Keratinocyte (primary cell): ENCODE measurements around the gene SHFL. TPM values are rescaled to one million over a fixed set of nuclear protein-coding genes. Genes with fewer than 3 reads are reported as not detected.

Source experiments
- DNase-seq: peaks from one replicate; pipeline ENCODE4 v3.0.0-alpha.2; 2011; ENCODE audit warnings: low read depth, missing footprints, low spot score
- FAIRE-seq: peaks from 2 replicates; lab custom pipeline; 2011; peaks lifted over from hg19 to GRCh38; lab: Jason Lieb, UNC
- H2AFZ ChIP-seq: 2 replicates; pipeline ENCODE4 v1.6.0; 2012; ENCODE audit warnings: low read length, control low read depth, inconsistent platforms; ENCODE audit not compliant: control insufficient read depth
- H3K27ac ChIP-seq: 2 replicates; pipeline ENCODE4 v1.5.1; 2011; ENCODE audit warnings: low read length; ENCODE audit not compliant: control insufficient read depth, insufficient read depth
- H3K27me3 ChIP-seq: 3 replicates; pipeline ENCODE4 v1.6.0; 2011; ENCODE audit warnings: low read length; ENCODE audit not compliant: control insufficient read depth, insufficient read depth; ENCODE audit errors: extremely low read depth
- H3K36me3 ChIP-seq, 2 experiments: 2 replicates in 1 of 2; 3 replicates in 1 of 2; pipeline ENCODE4 v1.5.1; 2011; ENCODE audit warnings: low read length in 2 of 2, mild to moderate bottlenecking in 1 of 2; ENCODE audit not compliant: control insufficient read depth in 2 of 2, insufficient read depth in 2 of 2; ENCODE audit errors: extremely low read depth in 1 of 2
- H3K4me1 ChIP-seq: 3 replicates; pipeline ENCODE4 v1.5.1; 2011; ENCODE audit warnings: low read length; ENCODE audit not compliant: control insufficient read depth, insufficient read depth; ENCODE audit errors: extremely low read depth
- H3K4me2 ChIP-seq: 3 replicates; pipeline ENCODE4 v1.6.0; 2011; ENCODE audit warnings: low read depth, low read length; ENCODE audit not compliant: control insufficient read depth, insufficient read depth; ENCODE audit errors: extremely low read depth
- H3K4me3 ChIP-seq, 3 experiments: fragments of 200-600 bp in 1 of 3; sonication (generic) in 1 of 3; 2 replicates in 2 of 3; 3 replicates in 1 of 3; pipeline ENCODE4 v1.5.1; 2011 to 2016; ENCODE audit warnings: low read length in 3 of 3, mild to moderate bottlenecking in 3 of 3, control low read depth in 2 of 3, inconsistent platforms in 1 of 3, low read depth in 1 of 3, mixed read lengths in 1 of 3, mixed run types in 1 of 3, moderate library complexity in 1 of 3; ENCODE audit not compliant: control insufficient read depth in 2 of 3, insufficient read depth in 2 of 3; ENCODE audit errors: extremely low read depth in 1 of 3
- H3K79me2 ChIP-seq: 2 replicates; pipeline ENCODE4 v1.6.0; 2012; ENCODE audit warnings: low read length; ENCODE audit not compliant: control insufficient read depth, insufficient read depth
- H3K9ac ChIP-seq: 3 replicates; pipeline ENCODE4 v1.6.0; 2011; ENCODE audit warnings: low read length; ENCODE audit not compliant: control insufficient read depth, insufficient read depth; ENCODE audit errors: extremely low read depth
- H3K9me1 ChIP-seq: 3 replicates; pipeline ENCODE4 v1.6.0; 2011; ENCODE audit warnings: low read length; ENCODE audit not compliant: control insufficient read depth, insufficient read depth; ENCODE audit errors: extremely low read depth
- H3K9me3 ChIP-seq: 2 replicates; pipeline ENCODE4 v1.5.1; 2012; ENCODE audit warnings: low read depth, low read length; ENCODE audit not compliant: control insufficient read depth
- H4K20me1 ChIP-seq: 3 replicates; pipeline ENCODE4 v1.6.0; 2011; ENCODE audit warnings: low read length; ENCODE audit not compliant: control insufficient read depth, insufficient read depth; ENCODE audit errors: extremely low read depth
- CTCF ChIP-seq, 3 experiments: IDR thresholded peaks in 1 of 3; conservative IDR thresholded peaks in 1 of 3; optimal IDR thresholded peaks in 1 of 3; 2 replicates in 2 of 3; 3 replicates in 1 of 3; pipeline versions ENCODE3 to v1.5.1; 2011; ENCODE audit warnings: low read length in 3 of 3, mild to moderate bottlenecking in 3 of 3, moderate library complexity in 2 of 3, control low read depth in 1 of 3, inconsistent platforms in 1 of 3; ENCODE audit not compliant: insufficient read depth in 2 of 3; ENCODE audit errors: extremely low read depth in 1 of 3
- EZH2 ChIP-seq: IDR thresholded peaks from one replicate; pipeline ENCODE4 v1.6.1; 2012; ENCODE audit warnings: inconsistent platforms, mild to moderate bottlenecking, low read length, moderate library complexity
- dilution Hi-C: fragments of 300-500 bp; cut with MboI; formaldehyde crosslinking; loops from one replicate; pipeline ENCODE4 v1.7.0; 2020; ENCODE audit warnings: low sequenced_read_pairs; ENCODE audit not compliant: extremely low pct_ligation_motif_present
- polyA plus RNA-seq, 5 experiments: library from polyadenylated mRNA; depleted of rRNA in 3 of 5; stranded (reverse) in 3 of 5; stranded (forward) in 1 of 5; unstranded in 1 of 5; fragments of >200 nt; gene quantifications; 1 replicate in 1 of 5; 2 replicates in 3 of 5; 3 replicates in 1 of 5; pipeline versions ENCODE4 v1.2.1 to v1.2.3, GENCODE V29; 2011 to 2012; ENCODE audit warnings: missing spikeins in 2 of 5, low read depth in 1 of 5, low replicate concordance in 1 of 5

SHFL gene
- polyA plus RNA-seq, 1 donor (not counting 4 experiments of a cell fraction or from before 2014, with no cell fraction given): 36.4 TPM

DNA sequence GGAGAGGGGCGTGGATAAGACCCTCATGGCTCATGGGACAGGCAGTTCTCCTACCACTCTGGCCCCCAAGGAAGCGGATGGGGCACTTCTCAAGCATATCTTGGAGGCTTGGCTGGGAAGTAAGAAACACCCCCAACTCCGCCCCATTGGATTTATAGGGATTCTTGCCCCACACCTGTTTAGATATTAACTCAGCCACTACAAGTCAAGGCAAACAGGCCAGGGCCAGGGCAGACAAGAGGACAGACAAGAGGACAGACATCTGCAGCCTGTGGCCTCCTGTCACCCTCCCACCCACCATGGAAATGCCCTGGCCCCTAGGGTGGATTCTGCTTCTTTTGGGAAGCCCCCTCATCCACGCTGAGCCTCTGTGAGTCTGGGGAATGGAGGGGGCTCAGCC, 48.8 kb upstream of the SHFL start:
- dilution Hi-C loops: no loop called here
- H3K4me2 ChIP-seq: no peak overlapping the region
- FAIRE-seq: no peak
- peaks cover 11% of the 10 kb centered on the region for H3K27me3 ChIP-seq
- no peak overlapping the region for H3K4me3 ChIP-seq
- H3K9me1 ChIP-seq: no peaks in the 10 kb centered on the region
- DNase-seq: no peak
- H3K9me3 ChIP-seq: peaks cover 2% of the 10 kb centered on the region
- no peak overlapping the region for H3K9ac ChIP-seq
- no peak overlapping the region for H2AFZ ChIP-seq
- no peaks in the 10 kb centered on the region for H3K36me3 ChIP-seq
- H4K20me1 ChIP-seq: no peaks in the 10 kb centered on the region
- H3K27ac ChIP-seq: no peak overlapping the region
- no peaks in the 10 kb centered on the region for H3K4me1 ChIP-seq
- no peaks in the 10 kb centered on the region for H3K79me2 ChIP-seq
- TF ChIP-seq EZH2 (no peak), CTCF (optimal IDR thresholded peaks at IDR 0.05 in 1 of 3, IDR thresholded peaks at IDR 0.05 in 1 of 3, conservative IDR thresholded peaks at IDR 0.05 in 1 of 3; ENCODE audit: extremely low read depth in 1 of 3, insufficient read depth in 2 of 3, low read length in 3 of 3) (no peak)

GRCh38 chr19:10037809-10038208, 48.3 kb upstream of the SHFL start:
- DNase-seq (no peak), FAIRE-seq (no peak)
- Histone ChIP-seq H2AFZ (no peak overlapping the region), H3K9ac (no peak overlapping the region), H3K36me3 (no peaks in the 10 kb centered on the region), H3K9me1 (no peaks in the 10 kb centered on the region), H3K27ac (no peak overlapping the region), H3K79me2 (no peaks in the 10 kb centered on the region), H4K20me1 (no peaks in the 10 kb centered on the region), H3K27me3 (peaks cover 7% of the 10 kb centered on the region), H3K4me2 (no peak overlapping the region), H3K4me1 (no peaks in the 10 kb centered on the region), H3K4me3 (no peak overlapping the region), H3K9me3 (peaks cover 6% of the 10 kb centered on the region)
- dilution Hi-C loops: no loop called here
- TF ChIP-seq EZH2 (no peak), CTCF (optimal IDR thresholded peaks at IDR 0.05 in 1 of 3, IDR thresholded peaks at IDR 0.05 in 1 of 3, conservative IDR thresholded peaks at IDR 0.05 in 1 of 3; ENCODE audit: extremely low read depth in 1 of 3, insufficient read depth in 2 of 3, low read length in 3 of 3) (no peak)
